ENCODE data around the gene ZCCHC7.

DNA sequence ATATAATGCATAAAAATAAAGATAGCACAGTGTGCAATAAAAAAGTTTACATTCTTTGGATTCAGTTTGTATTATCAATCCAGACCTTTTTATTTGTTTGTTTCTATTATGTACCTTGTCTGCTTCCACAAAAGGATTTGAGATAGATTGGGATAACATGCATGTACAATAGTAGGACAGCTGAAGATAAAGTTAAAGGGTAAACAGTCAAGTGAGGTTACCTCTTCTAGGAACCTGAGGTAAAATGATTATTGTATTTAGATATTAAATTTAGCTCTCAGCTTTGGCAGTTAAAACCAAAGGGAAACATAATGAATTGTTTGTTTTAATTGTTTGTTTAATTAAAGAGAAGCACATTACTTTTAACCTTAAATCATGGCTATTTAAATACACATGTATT, 81.7 kb downstream of the ZCCHC7 start:
- TF ChIP-seq, protein P1, sequence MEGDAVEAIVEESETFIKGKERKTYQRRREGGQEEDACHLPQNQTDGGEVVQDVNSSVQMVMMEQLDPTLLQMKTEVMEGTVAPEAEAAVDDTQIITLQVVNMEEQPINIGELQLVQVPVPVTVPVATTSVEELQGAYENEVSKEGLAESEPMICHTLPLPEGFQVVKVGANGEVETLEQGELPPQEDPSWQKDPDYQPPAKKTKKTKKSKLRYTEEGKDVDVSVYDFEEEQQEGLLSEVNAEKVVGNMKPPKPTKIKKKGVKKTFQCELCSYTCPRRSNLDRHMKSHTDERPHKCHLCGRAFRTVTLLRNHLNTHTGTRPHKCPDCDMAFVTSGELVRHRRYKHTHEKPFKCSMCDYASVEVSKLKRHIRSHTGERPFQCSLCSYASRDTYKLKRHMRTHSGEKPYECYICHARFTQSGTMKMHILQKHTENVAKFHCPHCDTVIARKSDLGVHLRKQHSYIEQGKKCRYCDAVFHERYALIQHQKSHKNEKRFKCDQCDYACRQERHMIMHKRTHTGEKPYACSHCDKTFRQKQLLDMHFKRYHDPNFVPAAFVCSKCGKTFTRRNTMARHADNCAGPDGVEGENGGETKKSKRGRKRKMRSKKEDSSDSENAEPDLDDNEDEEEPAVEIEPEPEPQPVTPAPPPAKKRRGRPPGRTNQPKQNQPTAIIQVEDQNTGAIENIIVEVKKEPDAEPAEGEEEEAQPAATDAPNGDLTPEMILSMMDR (IDR thresholded peaks at IDR 0.05; ENCODE audit: borderline replicate concordance, extremely low read depth, low read length, poor library complexity, severe bottlenecking) = no peak
- TF ChIP-seq EZH2 (IDR thresholded peaks at IDR 0.05; ENCODE audit: borderline replicate concordance, low read depth, low read length, severe bottlenecking) = no peak

Measured in DND-41 (cell line).